ENCODE data around the gene FOS.

Gene FOS

DNA sequence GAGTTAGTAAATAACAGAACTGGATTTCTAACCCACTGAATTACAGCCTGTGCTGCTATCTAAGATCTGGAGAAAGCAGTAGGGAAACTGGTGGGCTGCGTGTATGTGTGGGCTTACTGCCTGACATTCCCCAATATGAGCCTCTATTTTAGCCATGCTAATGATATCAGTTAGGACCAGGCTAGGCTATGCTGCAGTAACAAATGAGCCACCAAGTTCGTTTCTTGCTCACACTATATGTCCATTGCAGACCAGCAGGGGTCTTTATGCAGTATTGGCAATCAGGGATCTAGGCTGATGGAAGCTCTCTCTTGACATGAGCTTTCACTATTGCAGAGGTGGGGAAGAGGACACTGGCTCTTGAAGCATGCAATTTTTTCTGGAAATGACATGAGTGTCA lies 40.4 kb downstream of the FOS start:
- Histone ChIP-seq H3K36me3 (ENCODE audit: insufficient read depth, low read length) (no peaks in the 10 kb centered on the region), H3K9me3 (ENCODE audit: control insufficient read depth, insufficient read depth, low read length) (0 out of 2 replicates have a peak, but pooled peaks cover 2% of the 10 kb centered on the region), H3K9ac (ENCODE audit: low read depth, low read length) (no peak overlapping the region), H3K4me1 (ENCODE audit: insufficient read depth, low read length) (no peaks in the 10 kb centered on the region)

DNA sequence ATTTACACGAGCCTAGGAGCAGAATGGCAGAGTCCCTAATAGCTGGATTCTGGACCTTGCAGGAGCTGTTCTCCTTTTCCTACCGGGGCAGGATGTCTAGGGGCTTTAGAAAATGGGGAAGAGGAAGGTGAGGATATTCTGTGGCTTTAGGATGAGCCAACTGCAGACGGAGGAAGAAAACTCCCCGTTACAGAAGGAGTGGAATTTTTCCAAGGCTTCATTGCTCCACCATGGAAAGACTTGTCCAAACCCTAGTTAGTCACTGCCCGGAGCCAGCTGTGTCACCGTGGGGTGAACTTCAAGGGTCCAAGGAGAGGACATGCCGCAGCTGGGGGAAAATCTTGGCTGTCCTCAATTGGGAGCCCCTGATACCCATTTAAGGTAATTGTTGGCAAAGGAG lies 41.6 kb downstream of the FOS start:
- H3K36me3 ChIP-seq (ENCODE audit: insufficient read depth, low read length), result no peaks in the 10 kb centered on the region
- no peak overlapping the region for H3K9ac ChIP-seq (ENCODE audit: low read depth, low read length)
- H3K9me3 ChIP-seq (ENCODE audit: control insufficient read depth, insufficient read depth, low read length), result 0 out of 2 replicates have a peak, but pooled peaks cover 2% of the 10 kb centered on the region
- no peaks in the 10 kb centered on the region for H3K4me1 ChIP-seq (ENCODE audit: insufficient read depth, low read length)

GRCh38 chr14:75322746-75323145 lies 44.1 kb downstream of the FOS start:
- H3K4me1 ChIP-seq (ENCODE audit: insufficient read depth, low read length), result no peaks in the 10 kb centered on the region
- 0 out of 2 replicates have a peak, but pooled peaks cover 2% of the 10 kb centered on the region for H3K9me3 ChIP-seq (ENCODE audit: control insufficient read depth, insufficient read depth, low read length)
- no peak overlapping the region for H3K9ac ChIP-seq (ENCODE audit: low read depth, low read length)
- no peaks in the 10 kb centered on the region for H3K36me3 ChIP-seq (ENCODE audit: insufficient read depth, low read length)

DNA sequence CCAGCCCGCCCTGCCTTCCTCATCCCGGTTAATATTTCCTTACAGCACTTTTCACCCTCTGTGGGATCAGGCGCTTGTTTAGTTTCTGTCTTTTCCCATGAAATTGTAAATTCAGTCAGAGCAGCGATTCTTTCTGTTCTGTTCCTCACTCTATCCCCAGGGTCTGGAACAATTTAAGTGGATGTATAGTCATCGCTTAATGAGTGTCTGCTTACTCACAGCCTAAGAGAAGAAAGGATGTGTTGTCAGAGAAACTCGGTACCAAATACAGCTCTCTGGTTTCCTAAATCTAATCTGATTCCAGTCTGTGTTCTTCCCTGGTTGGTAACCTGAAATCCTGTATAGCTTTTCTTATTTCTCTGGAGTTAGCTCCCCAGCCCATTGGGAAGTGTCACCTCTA lies 44.9 kb downstream of the FOS start:
- Histone ChIP-seq H3K36me3 (ENCODE audit: insufficient read depth, low read length) (no peaks in the 10 kb centered on the region), H3K4me1 (ENCODE audit: insufficient read depth, low read length) (no peaks in the 10 kb centered on the region), H3K9me3 (ENCODE audit: control insufficient read depth, insufficient read depth, low read length) (0 out of 2 replicates have a peak, but pooled peaks cover 2% of the 10 kb centered on the region), H3K9ac (ENCODE audit: low read depth, low read length) (no peak overlapping the region)

DNA sequence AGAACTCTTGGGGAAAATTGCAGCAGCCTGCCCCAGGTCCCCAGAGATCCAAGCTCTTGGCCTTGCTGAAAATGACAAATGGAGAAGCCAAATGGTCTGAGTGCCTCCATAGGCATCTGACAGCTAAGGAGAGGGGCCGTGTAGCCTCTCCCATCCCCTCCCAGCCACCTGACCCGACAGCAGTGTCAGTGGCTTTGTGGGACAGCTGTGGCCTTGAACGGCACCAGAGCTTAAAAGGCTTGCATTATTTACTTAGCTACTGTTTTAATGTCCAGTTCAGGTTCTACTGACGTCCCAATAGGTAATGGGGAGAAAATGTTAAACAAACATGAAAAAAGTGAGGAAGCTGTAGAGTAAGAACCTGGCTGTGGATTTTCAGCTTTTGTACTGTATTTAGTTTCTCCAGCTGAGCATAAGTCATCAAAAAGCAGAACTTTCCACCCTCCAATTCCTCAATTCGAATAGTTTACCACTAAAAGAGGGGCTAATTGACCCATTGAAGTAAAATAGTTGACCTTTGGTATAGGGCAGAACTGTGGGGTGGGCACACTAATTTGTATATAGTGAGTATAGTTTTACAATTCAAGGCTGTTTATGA lies 50.0 kb downstream of the FOS start:
- Histone ChIP-seq H3K9ac (ENCODE audit: low read depth, low read length) (no peak overlapping the region), H3K4me1 (ENCODE audit: insufficient read depth, low read length) (no peaks in the 10 kb centered on the region), H3K9me3 (ENCODE audit: control insufficient read depth, insufficient read depth, low read length) (no peaks in the 10 kb centered on the region), H3K36me3 (ENCODE audit: insufficient read depth, low read length) (no peaks in the 10 kb centered on the region)

- no peaks in the 10 kb centered on the region for H3K36me3 ChIP-seq (ENCODE audit: insufficient read depth, low read length)
- no peak overlapping the region for H3K9ac ChIP-seq (ENCODE audit: low read depth, low read length)
- no peaks in the 10 kb centered on the region for H3K9me3 ChIP-seq (ENCODE audit: control insufficient read depth, insufficient read depth, low read length)
- H3K4me1 ChIP-seq (ENCODE audit: insufficient read depth, low read length), result no peaks in the 10 kb centered on the region
Measured at GRCh38 chr14:75329369-75329768, 50.7 kb downstream of the FOS start.

- H3K4me1 ChIP-seq (ENCODE audit: insufficient read depth, low read length), result peaks cover 3% of the 10 kb centered on the region; the same call in 1 of the 2 replicates
- no peaks in the 10 kb centered on the region for H3K9me3 ChIP-seq (ENCODE audit: control insufficient read depth, insufficient read depth, low read length)
- H3K36me3 ChIP-seq (ENCODE audit: insufficient read depth, low read length), result no peaks in the 10 kb centered on the region; the same call in 1 of the 2 replicates
- H3K9ac ChIP-seq (ENCODE audit: low read depth, low read length), result no peak overlapping the region
Measured at GRCh38 chr14:75331471-75331870, 52.8 kb downstream of the FOS start.

All from ES-I3 (cell line).